ENCODE data around the gene BOC.

DNA sequence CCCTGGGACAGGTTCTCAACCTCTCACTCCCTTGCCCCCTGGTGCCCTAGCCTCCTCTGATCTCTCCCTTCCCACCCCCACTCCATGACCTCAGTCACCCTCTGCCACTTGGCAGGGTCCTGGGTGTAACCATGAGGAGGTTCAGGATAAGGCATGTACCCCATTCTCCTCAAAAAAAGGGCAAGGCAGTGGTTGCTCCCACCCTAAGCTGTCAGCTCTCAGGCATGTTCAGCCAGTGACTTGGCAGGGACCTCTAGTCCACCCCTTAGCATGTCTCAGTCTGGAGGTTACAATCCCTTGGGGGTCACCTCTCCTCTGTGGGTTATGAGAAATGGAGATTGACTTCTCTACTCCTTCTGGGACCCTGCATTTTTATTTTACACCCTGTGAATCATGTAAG is 11.0 kb upstream of the BOC start:
- TF ChIP-seq, protein P1, sequence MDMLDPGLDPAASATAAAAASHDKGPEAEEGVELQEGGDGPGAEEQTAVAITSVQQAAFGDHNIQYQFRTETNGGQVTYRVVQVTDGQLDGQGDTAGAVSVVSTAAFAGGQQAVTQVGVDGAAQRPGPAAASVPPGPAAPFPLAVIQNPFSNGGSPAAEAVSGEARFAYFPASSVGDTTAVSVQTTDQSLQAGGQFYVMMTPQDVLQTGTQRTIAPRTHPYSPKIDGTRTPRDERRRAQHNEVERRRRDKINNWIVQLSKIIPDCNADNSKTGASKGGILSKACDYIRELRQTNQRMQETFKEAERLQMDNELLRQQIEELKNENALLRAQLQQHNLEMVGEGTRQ (IDR thresholded peaks at IDR 0.05; ENCODE audit: low read depth, low read length): no peak
- TF ChIP-seq RCOR1 (IDR thresholded peaks at IDR 0.05; ENCODE audit: insufficient replicate concordance, low read length) (no peak), POLR2A (IDR thresholded peaks at IDR 0.05; ENCODE audit: low read depth, low read length) (no peak), RAD21 (IDR thresholded peaks at IDR 0.05; ENCODE audit: low read length) (no peak)
- TF ChIP-seq, protein P2, sequence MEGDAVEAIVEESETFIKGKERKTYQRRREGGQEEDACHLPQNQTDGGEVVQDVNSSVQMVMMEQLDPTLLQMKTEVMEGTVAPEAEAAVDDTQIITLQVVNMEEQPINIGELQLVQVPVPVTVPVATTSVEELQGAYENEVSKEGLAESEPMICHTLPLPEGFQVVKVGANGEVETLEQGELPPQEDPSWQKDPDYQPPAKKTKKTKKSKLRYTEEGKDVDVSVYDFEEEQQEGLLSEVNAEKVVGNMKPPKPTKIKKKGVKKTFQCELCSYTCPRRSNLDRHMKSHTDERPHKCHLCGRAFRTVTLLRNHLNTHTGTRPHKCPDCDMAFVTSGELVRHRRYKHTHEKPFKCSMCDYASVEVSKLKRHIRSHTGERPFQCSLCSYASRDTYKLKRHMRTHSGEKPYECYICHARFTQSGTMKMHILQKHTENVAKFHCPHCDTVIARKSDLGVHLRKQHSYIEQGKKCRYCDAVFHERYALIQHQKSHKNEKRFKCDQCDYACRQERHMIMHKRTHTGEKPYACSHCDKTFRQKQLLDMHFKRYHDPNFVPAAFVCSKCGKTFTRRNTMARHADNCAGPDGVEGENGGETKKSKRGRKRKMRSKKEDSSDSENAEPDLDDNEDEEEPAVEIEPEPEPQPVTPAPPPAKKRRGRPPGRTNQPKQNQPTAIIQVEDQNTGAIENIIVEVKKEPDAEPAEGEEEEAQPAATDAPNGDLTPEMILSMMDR (conservative IDR thresholded peaks at IDR 0.05; ENCODE audit: low read depth, low read length): no peak
